C4-2B (cell line): ENCODE results near the gene FBXL2.

ENCODE experiments used
- CTCF ChIP-seq: fragments of 450-650 bp; conservative IDR thresholded peaks from 2 replicates; pipeline ENCODE4 v1.5.1; 2017; ENCODE audit warnings: mild to moderate bottlenecking
- ZFX ChIP-seq: fragments of 450-650 bp; IDR thresholded peaks from 2 replicates; pipeline ENCODE4 v1.6.1; 2017

GRCh38 chr3:33240261-33240660 lies 37.0 kb upstream of the FBXL2 start:
- TF ChIP-seq CTCF (no peak), ZFX (no peak)
